Progenitor cell of endocrine pancreas (in vitro differentiated cells): ENCODE data around the gene RFX1. TPM values are rescaled to one million over a fixed set of nuclear protein-coding genes. Genes with fewer than 3 reads are reported as not detected.

ENCODE experiments used
- DNase-seq: peaks from one replicate; pipeline ENCODE4 v3.0.0; 2021; ENCODE audit warnings: low spot score; ENCODE audit not compliant: unreplicated experiment
- H3K27ac Mint-ChIP-seq: 2 replicates; pipeline ENCODE4 v1.8.0; 2021; ENCODE audit warnings: mild to moderate bottlenecking, moderate library complexity, mixed read lengths
- H3K27me3 Mint-ChIP-seq: 2 replicates; pipeline ENCODE4 v1.8.0; 2021; ENCODE audit warnings: mixed read lengths
- H3K36me3 Mint-ChIP-seq: 2 replicates; pipeline ENCODE4 v1.8.0; 2022; ENCODE audit warnings: mixed read lengths; ENCODE audit not compliant: insufficient read depth
- H3K4me1 Mint-ChIP-seq: 2 replicates; pipeline ENCODE4 v1.8.0; 2021; ENCODE audit warnings: low read depth, mixed read lengths
- H3K4me3 Mint-ChIP-seq: 2 replicates; pipeline ENCODE4 v1.8.0; 2021; ENCODE audit warnings: low read depth, mild to moderate bottlenecking, moderate library complexity, mixed read lengths
- H3K9me3 Mint-ChIP-seq: 2 replicates; pipeline ENCODE4 v1.8.0; 2021; ENCODE audit warnings: low read depth, mixed read lengths
- total RNA-seq: library from RNA; stranded (reverse); gene quantifications from 2 replicates; pipeline ENCODE4 v1.2.1, GENCODE V29; 2021
- TF ChIP-seq, protein P1 (sequence below): fragments of 200-600 bp; sonication (generic); IDR thresholded peaks from one replicate; pipeline ENCODE4 v1.5.0; 2021; ENCODE audit warnings: antibody characterized with exemption, mild to moderate bottlenecking; ENCODE audit not compliant: unreplicated experiment

RFX1 gene
- total RNA-seq, 1 donor from 2014 or later: 26.5 TPM

DNA sequence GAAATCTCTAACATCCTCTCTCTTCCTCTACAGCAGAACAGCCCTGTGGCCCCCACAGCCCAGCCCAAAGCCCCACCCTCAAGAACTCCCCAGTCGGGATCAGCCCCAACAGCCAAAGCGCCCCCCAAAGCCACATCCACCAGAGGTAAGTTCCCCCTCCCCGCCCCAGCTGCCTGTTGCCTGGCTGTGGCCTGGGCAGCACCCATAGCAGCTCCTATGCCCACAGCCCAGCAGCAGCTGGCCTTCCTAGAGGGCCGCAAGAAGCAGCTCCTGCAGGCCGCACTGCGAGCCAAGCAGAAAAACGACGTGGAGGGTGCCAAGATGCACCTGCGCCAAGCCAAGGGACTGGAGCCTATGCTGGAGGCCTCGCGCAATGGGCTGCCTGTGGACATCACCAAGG lies 85.6 kb downstream of the RFX1 start:
- TF ChIP-seq, protein P1, sequence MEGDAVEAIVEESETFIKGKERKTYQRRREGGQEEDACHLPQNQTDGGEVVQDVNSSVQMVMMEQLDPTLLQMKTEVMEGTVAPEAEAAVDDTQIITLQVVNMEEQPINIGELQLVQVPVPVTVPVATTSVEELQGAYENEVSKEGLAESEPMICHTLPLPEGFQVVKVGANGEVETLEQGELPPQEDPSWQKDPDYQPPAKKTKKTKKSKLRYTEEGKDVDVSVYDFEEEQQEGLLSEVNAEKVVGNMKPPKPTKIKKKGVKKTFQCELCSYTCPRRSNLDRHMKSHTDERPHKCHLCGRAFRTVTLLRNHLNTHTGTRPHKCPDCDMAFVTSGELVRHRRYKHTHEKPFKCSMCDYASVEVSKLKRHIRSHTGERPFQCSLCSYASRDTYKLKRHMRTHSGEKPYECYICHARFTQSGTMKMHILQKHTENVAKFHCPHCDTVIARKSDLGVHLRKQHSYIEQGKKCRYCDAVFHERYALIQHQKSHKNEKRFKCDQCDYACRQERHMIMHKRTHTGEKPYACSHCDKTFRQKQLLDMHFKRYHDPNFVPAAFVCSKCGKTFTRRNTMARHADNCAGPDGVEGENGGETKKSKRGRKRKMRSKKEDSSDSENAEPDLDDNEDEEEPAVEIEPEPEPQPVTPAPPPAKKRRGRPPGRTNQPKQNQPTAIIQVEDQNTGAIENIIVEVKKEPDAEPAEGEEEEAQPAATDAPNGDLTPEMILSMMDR: no peak
- H3K27ac Mint-ChIP-seq: no peak overlapping the region
- peaks cover 42% of the 10 kb centered on the region for H3K36me3 Mint-ChIP-seq
- DNase-seq: no peak
- no peak overlapping the region for H3K4me3 Mint-ChIP-seq
- H3K27me3 Mint-ChIP-seq: no peaks in the 10 kb centered on the region
- H3K4me1 Mint-ChIP-seq: no peaks in the 10 kb centered on the region
- H3K9me3 Mint-ChIP-seq: no peaks in the 10 kb centered on the region

DNA sequence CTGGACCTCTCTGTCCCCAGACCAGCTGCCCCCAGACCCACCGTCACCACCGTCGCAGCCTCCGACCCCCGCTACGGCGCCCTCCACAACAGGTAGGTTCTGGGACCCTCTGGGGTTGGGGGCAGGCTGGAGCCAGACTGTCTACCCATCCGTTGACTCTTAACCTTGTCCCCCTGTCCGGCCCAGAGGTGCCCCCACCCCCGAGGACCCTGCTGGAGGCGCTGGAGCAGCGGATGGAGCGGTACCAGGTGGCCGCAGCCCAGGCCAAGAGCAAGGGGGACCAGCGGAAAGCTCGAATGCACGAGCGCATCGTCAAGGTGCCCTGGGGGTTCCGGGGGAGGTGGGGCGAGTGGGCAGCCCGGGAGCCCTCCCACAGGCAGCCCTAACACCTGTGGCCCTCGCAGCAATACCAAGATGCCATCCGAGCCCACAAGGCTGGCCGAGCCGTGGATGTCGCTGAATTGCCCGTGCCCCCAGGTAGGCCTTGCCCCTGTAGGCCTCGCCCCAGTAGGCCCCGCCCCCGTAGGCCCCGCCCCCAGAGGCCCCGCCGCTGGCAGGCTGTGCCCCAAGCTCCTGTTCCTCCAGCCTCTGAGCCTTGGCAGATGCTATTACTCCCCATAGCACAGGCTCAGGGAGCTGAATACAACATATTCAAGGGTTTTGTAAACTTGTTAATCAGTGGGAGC lies 87.3 kb downstream of the RFX1 start:
- Mint-ChIP-seq H3K9me3 (no peaks in the 10 kb centered on the region), H3K27ac (no peak overlapping the region), H3K36me3 (peaks cover 35% of the 10 kb centered on the region), H3K4me3 (no peak overlapping the region), H3K4me1 (no peaks in the 10 kb centered on the region), H3K27me3 (no peaks in the 10 kb centered on the region)
- DNase-seq: no peak
- TF ChIP-seq, protein P1: no peak

DNA sequence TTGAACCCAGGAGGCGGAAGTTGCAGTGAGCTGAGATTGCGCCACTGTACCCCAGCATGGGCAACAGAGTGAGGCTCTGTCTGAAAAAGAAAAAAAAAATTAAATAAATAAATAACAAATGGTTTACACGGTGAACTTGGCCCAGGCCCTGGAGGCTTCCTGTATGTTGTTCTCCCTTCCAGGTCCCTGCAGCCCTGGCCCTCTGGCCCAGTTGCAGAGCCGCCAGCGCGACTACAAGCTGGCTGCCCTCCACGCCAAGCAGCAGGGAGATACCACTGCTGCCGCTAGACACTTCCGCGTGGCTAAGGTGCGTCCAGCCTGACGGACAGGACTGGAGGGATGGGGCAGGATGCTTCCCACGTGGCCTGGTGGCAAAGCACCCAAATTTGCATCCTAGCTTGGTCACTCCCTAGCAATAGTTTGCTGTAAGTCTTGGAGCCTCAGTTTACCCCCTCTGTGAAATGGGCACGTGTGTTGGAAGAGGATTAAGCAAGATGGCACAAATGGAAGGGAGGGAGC lies 88.2 kb downstream of the RFX1 start:
- Mint-ChIP-seq H3K27me3 (no peaks in the 10 kb centered on the region), H3K4me3 (no peak overlapping the region), H3K4me1 (no peaks in the 10 kb centered on the region), H3K27ac (no peak overlapping the region), H3K36me3 (peaks cover 35% of the 10 kb centered on the region), H3K9me3 (no peaks in the 10 kb centered on the region)
- TF ChIP-seq, protein P1: no peak
- DNase-seq: no peak

DNA sequence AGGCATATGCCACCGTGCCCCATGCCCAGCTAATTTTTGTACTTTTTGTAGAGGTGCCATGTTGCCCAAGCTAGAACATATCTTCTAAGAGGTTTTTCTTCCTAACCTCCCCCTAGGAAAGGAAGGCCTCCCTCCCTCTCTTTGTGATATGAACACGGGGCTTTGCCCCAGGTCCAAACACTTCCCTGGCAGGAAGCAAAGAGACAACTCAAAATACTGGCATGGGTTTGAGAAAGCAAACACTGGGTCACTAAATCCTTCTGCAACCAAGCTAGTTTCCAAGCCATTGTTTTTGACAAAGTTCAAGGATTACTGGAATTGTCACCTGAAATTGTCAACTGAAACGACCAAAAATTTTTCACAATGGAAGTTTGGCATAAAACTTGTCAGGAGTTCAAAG lies 91.3 kb downstream of the RFX1 start:
- TF ChIP-seq, protein P1: no peak
- peaks cover 17% of the 10 kb centered on the region for H3K36me3 Mint-ChIP-seq

DNA sequence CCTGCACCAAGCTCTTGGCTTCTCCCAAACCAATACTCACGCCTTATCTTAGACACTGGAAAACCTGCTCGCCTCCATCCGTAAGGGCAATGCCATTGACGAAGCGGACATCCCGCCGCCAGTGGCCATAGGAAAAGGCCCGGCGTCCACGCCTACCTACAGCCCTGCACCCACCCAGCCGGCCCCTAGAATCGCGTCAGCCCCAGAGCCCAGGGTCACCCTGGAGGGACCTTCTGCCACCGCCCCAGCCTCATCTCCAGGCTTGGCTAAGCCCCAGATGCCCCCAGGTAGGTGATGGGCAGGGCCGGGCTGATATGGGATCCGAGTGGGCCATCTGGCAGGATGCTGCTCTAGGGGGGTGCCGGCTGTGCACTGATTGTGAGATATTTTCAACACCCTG lies 92.8 kb downstream of the RFX1 start:
- Mint-ChIP-seq H3K36me3 (peaks cover 15% of the 10 kb centered on the region), H3K27me3 (no peaks in the 10 kb centered on the region), H3K9me3 (no peaks in the 10 kb centered on the region), H3K4me3 (no peak overlapping the region), H3K4me1 (no peaks in the 10 kb centered on the region), H3K27ac (no peak overlapping the region)
- DNase-seq: no peak
- TF ChIP-seq, protein P1: no peak

More for the DNA sequence above, 91.3 kb downstream of the RFX1 start:
- no peaks in the 10 kb centered on the region for H3K27me3 Mint-ChIP-seq
- no peak overlapping the region for H3K27ac Mint-ChIP-seq
- DNase-seq: no peak
- H3K9me3 Mint-ChIP-seq: no peaks in the 10 kb centered on the region
- no peaks in the 10 kb centered on the region for H3K4me1 Mint-ChIP-seq
- no peak overlapping the region for H3K4me3 Mint-ChIP-seq

Other genes with a start within 250 kb of the RFX1 start
- gene MRI1, start 241.8 kb downstream of the RFX1 start, total RNA-seq: 20.3 and 23.0 TPM in 2 replicates
- gene C19orf53, start 231.9 kb downstream of the RFX1 start, total RNA-seq: 78.4 and 90.1 TPM in 2 replicates
- gene ZSWIM4, start 210.9 kb downstream of the RFX1 start, total RNA-seq: 30.9 and 34.6 TPM in 2 replicates
- gene NANOS3, start 129.2 kb downstream of the RFX1 start, total RNA-seq: 9.5 and 10.5 TPM in 2 replicates
- 6.1 and 8.9 TPM in 2 replicates for gene BRME1, start 100.2 kb downstream of the RFX1 start, total RNA-seq
- 69.4 and 74.0 TPM in 2 replicates for gene CC2D1A, start 100.1 kb downstream of the RFX1 start, total RNA-seq
- gene PODNL1, start 67.9 kb downstream of the RFX1 start, total RNA-seq: not detected in 2 replicates
- 57.3 and 65.5 TPM in 2 replicates for gene DCAF15, start 53.8 kb downstream of the RFX1 start, total RNA-seq
- not detected in 2 replicates for gene RLN3, start 21.8 kb upstream of the RFX1 start, total RNA-seq
- 3.4 and 3.7 TPM in 2 replicates for gene IL27RA, start 25.4 kb upstream of the RFX1 start, total RNA-seq
- gene PALM3, start 55.8 kb upstream of the RFX1 start, total RNA-seq: 5.7 and 7.7 TPM in 2 replicates
- gene MISP3, start 66.5 kb upstream of the RFX1 start, total RNA-seq: 3.0 and 3.5 TPM in 2 replicates
- gene C19orf67, start 79.5 kb upstream of the RFX1 start, total RNA-seq: 0.43 TPM in 1 of 2 replicates, not detected in the other
- 64.7 and 72.4 TPM in 2 replicates for gene SAMD1, start 84.4 kb upstream of the RFX1 start, total RNA-seq
- gene PRKACA, start 111.4 kb upstream of the RFX1 start, total RNA-seq: 87.4 and 92.1 TPM in 2 replicates
- gene ASF1B, start 130.3 kb upstream of the RFX1 start, total RNA-seq: 18.4 TPM in 2 replicates
- gene ADGRL1, start 199.8 kb upstream of the RFX1 start, total RNA-seq: 54.6 and 55.3 TPM in 2 replicates